ENCODE measurements around the gene ACAP1. TPM values are rescaled to one million over a fixed set of nuclear protein-coding genes. Genes with fewer than 3 reads are reported as not detected.

ACAP1 gene
- total RNA-seq, 1 experiment from 2014 or later, result 8.8 TPM

- POLR2A ChIA-PET, result no interaction called here
- Histone ChIP-seq H3K4me2 (ENCODE audit: low read length) (no peak overlapping the region), H3K36me3 (ENCODE audit: control insufficient read depth in 1 of 2, insufficient read depth in 2 of 2, low read length in 2 of 2) (peaks cover 25 to 49% of the 10 kb centered on the region in 2 experiments; a peak in 3 of 4 replicates), H3K27me3 (ENCODE audit: insufficient read depth, low read length) (no peaks in the 10 kb centered on the region), H3K79me2 (ENCODE audit: insufficient read depth, low read length) (peaks cover 16% of the 10 kb centered on the region), H3K4me1 (ENCODE audit: control insufficient read depth in 1 of 2, insufficient read depth in 2 of 2, low read length in 2 of 2) (peaks cover 13 to 24% of the 10 kb centered on the region in 2 experiments), H2AFZ (ENCODE audit: low read depth, low read length, poor library complexity, severe bottlenecking) (no peak overlapping the region), H3K9ac (ENCODE audit: low read length) (no peak overlapping the region), H4K20me1 (ENCODE audit: insufficient read depth) (0 out of 2 replicates have a peak, but pooled peaks cover 4% of the 10 kb centered on the region), H3K9me2 (ENCODE audit: insufficient read depth) (no peaks in the 10 kb centered on the region), H3K27ac (ENCODE audit: low read depth, low read length) (0 out of 2 replicates have a peak overlapping the region, but pooled peaks have one; percentile 18), H3K4me3 (replicated peaks in 1 of 2; ENCODE audit: low read depth in 1 of 2, low read length in 2 of 2) (no peak overlapping the region), H3K9me3 (ENCODE audit: control insufficient read depth in 1 of 2, insufficient read depth in 1 of 2, low read depth in 1 of 2, low read length in 2 of 2) (no peaks in the 10 kb centered on the region)
- TF ChIP-seq YY1 (IDR thresholded peaks at IDR 0.05; ENCODE audit: extremely low read depth, insufficient replicate concordance, low read depth, low read length), result no peak
- TF ChIP-seq ELF1 (IDR thresholded peaks at IDR 0.05; ENCODE audit: borderline replicate concordance, low read depth), result no peak
- TF ChIP-seq SP1 (IDR thresholded peaks at IDR 0.05; ENCODE audit: low read depth), result no peak
- TF ChIP-seq SRF (IDR thresholded peaks at IDR 0.05; ENCODE audit: low read depth), result no peak
- RAD21 ChIA-PET (ENCODE audit: low non-redundant PET in 1 of 2, low total read pairs in 2 of 2, uncharacterized antibody in 2 of 2, unreplicated experiment in 2 of 2), result no interaction called here
- ATAC-seq (no peak), DNase-seq (ENCODE audit: low read depth, low spot score) (no peak)
- intact Hi-C loops (cut with micrococcal nuclease), result no loop called here
- BruUV-seq (replicated peaks), result no TSS peak
- CTCF ChIA-PET, result no interaction called here
Observed at GRCh38 chr17:7318121-7318860, 18.0 kb upstream of the ACAP1 start.

- no peaks in the 10 kb centered on the region for H3K79me2 ChIP-seq (ENCODE audit: insufficient read depth, low read length)
- no peaks in the 10 kb centered on the region for H3K4me1 ChIP-seq (ENCODE audit: control insufficient read depth in 1 of 2, insufficient read depth in 2 of 2, low read length in 2 of 2)
- H4K20me1 ChIP-seq (ENCODE audit: insufficient read depth), result no peaks in the 10 kb centered on the region
- POLR2A ChIA-PET, result no interaction called here
- no peaks in the 10 kb centered on the region for H3K27me3 ChIP-seq (ENCODE audit: insufficient read depth, low read length)
- no peak overlapping the region for H3K27ac ChIP-seq (ENCODE audit: low read depth, low read length)
- BruUV-seq (replicated peaks), result no TSS peak
- H2AFZ ChIP-seq (ENCODE audit: low read depth, low read length, poor library complexity, severe bottlenecking), result no peak overlapping the region
- CTCF ChIA-PET, result interaction anchor here (2.0 kb wide), 1 partner anchor 8 kb away, joined by 7 read pairs; no protein-coding TSS in a partner anchor
- no peaks in the 10 kb centered on the region for H3K9me2 ChIP-seq (ENCODE audit: insufficient read depth)
- H3K9ac ChIP-seq (ENCODE audit: low read length), result no peak overlapping the region
- H3K9me3 ChIP-seq (ENCODE audit: control insufficient read depth in 1 of 2, insufficient read depth in 1 of 2, low read depth in 1 of 2, low read length in 2 of 2), result no peaks in the 10 kb centered on the region
- no peak for DNase-seq (ENCODE audit: low read depth, low spot score)
- RAD21 ChIA-PET (ENCODE audit: low non-redundant PET in 1 of 2, low total read pairs in 2 of 2, uncharacterized antibody in 2 of 2, unreplicated experiment in 2 of 2), result no interaction called here
- no peak for ATAC-seq
- TF ChIP-seq POLR2A (IDR thresholded peaks at IDR 0.05; ENCODE audit: borderline replicate concordance, extremely low read depth, insufficient read depth, insufficient read length), result no peak
- TF ChIP-seq CTCF (IDR thresholded peaks at IDR 0.05 in 2 of 3, conservative IDR thresholded peaks at IDR 0.05 in 1 of 3; ENCODE audit: borderline replicate concordance in 1 of 3, insufficient read depth in 1 of 3, low read depth in 2 of 3, low read length in 2 of 3), result no peak
- TF ChIP-seq SIN3A (IDR thresholded peaks at IDR 0.05; ENCODE audit: low read depth), result no peak
- no peak for TF ChIP-seq POLR2AphosphoS5 (IDR thresholded peaks at IDR 0.05; ENCODE audit: low read depth, low read length)
- no peak for TF ChIP-seq ATF3 (IDR thresholded peaks at IDR 0.05)
- TF ChIP-seq TCF7L2 (IDR thresholded peaks at IDR 0.05; ENCODE audit: borderline replicate concordance, extremely low read depth, insufficient read depth, insufficient read length), result no peak
- TF ChIP-seq SRF (IDR thresholded peaks at IDR 0.05; ENCODE audit: low read depth), result no peak
- TF ChIP-seq EGR1 (IDR thresholded peaks at IDR 0.05; ENCODE audit: low read depth), result no peak
- no peak for TF ChIP-seq RAD21 (IDR thresholded peaks at IDR 0.05; ENCODE audit: low read depth)
- no peak for TF ChIP-seq ZFX (IDR thresholded peaks at IDR 0.05)
- no peak for TF ChIP-seq EZH2phosphoT487 (IDR thresholded peaks at IDR 0.05; ENCODE audit: borderline replicate concordance)
- TF ChIP-seq ZBTB33 (IDR thresholded peaks at IDR 0.05; ENCODE audit: extremely low read depth, insufficient replicate concordance, low read length), result no peak
- H3K4me3 ChIP-seq (replicated peaks in 1 of 2; ENCODE audit: low read depth in 1 of 2, low read length in 2 of 2), result no peak overlapping the region
- H3K36me3 ChIP-seq (ENCODE audit: control insufficient read depth in 1 of 2, insufficient read depth in 2 of 2, low read length in 2 of 2), result peaks cover 29 to 65% of the 10 kb centered on the region in 2 experiments; a peak in 3 of 4 replicates
- intact Hi-C loops (cut with micrococcal nuclease), result no loop called here
- no peak overlapping the region for H3K4me2 ChIP-seq (ENCODE audit: low read length)
Observed at GRCh38 chr17:7321466-7321865, 14.9 kb upstream of the ACAP1 start.

Data from HCT116 (cell line).